CD8-positive, alpha-beta memory T cell (primary cell): ENCODE data around the gene KCNN3. TPM values are rescaled to one million over a fixed set of nuclear protein-coding genes. Genes with fewer than 3 reads are reported as not detected.

Experiments
- CTCF ChIA-PET: fragments of 350-600 bp; sonication (Branson Sonifier 250); formaldehyde crosslinking; loops from one replicate; lab custom pipeline; 2021; ENCODE audit warnings: antibody characterized with exemption; lab: Charles Lee
- POLR2A ChIA-PET: fragments of 350-600 bp; sonication (Branson Sonifier 250); formaldehyde crosslinking; loops from one replicate; lab custom pipeline; 2021; ENCODE audit warnings: antibody characterized with exemption; lab: Charles Lee
- DNase-seq, 5 donors: peaks; one replicate each; pipeline versions ENCODE4 v3.0.0 to v3.0.0-alpha.2; 2020 to 2022; ENCODE audit warnings: mixed read lengths in 1 of 5
- H3K27ac ChIP-seq: one replicate; pipeline ENCODE4 v1.7.0; 2013; ENCODE audit warnings: low read depth, mild to moderate bottlenecking, low read length, moderate library complexity
- H3K27me3 ChIP-seq: 2 replicates; pipeline ENCODE4 v1.7.0; 2013; ENCODE audit warnings: low read length, mild to moderate bottlenecking; ENCODE audit not compliant: insufficient read depth, poor library complexity, severe bottlenecking
- H3K36me3 ChIP-seq: 2 replicates; pipeline ENCODE4 v1.7.0; 2013; ENCODE audit warnings: mild to moderate bottlenecking, low read length, moderate library complexity; ENCODE audit not compliant: insufficient read depth
- H3K4me1 ChIP-seq: 2 replicates; pipeline ENCODE4 v1.7.0; 2013; ENCODE audit warnings: mild to moderate bottlenecking, low read length, moderate library complexity; ENCODE audit not compliant: insufficient read depth
- H3K4me3 ChIP-seq: 2 replicates; pipeline ENCODE4 v1.7.0; 2013; ENCODE audit warnings: mild to moderate bottlenecking, low read length
- H3K9me3 ChIP-seq: 2 replicates; pipeline ENCODE4 v1.7.0; 2013; ENCODE audit warnings: mild to moderate bottlenecking, low read length
- H3K27ac Mint-ChIP-seq, 8 donors: one replicate each; pipeline ENCODE4 v1.8.0; 2020 to 2021; ENCODE audit warnings: mixed read lengths in 8 of 8, mild to moderate bottlenecking in 6 of 8, inconsistent platforms in 3 of 8, moderate library complexity in 3 of 8
- H3K27me3 Mint-ChIP-seq, 2 donors: one replicate each; pipeline ENCODE4 v1.8.0; 2020 to 2021; ENCODE audit warnings: mixed read lengths in 2 of 2, mild to moderate bottlenecking in 1 of 2, moderate library complexity in 1 of 2
- H3K36me3 Mint-ChIP-seq, 3 donors: one replicate each; pipeline ENCODE4 v1.8.0; 2020 to 2021; ENCODE audit warnings: mixed read lengths in 3 of 3, inconsistent platforms in 1 of 3, mild to moderate bottlenecking in 1 of 3
- H3K4me1 Mint-ChIP-seq, 3 donors: one replicate each; pipeline ENCODE4 v1.8.0; 2020 to 2021; ENCODE audit warnings: mixed read lengths in 3 of 3, inconsistent platforms in 1 of 3, mild to moderate bottlenecking in 1 of 3
- H3K4me3 Mint-ChIP-seq, 7 donors: one replicate each; pipeline ENCODE4 v1.8.0; 2020 to 2021; ENCODE audit warnings: mixed read lengths in 7 of 7, mild to moderate bottlenecking in 6 of 7, moderate library complexity in 4 of 7, inconsistent platforms in 2 of 7
- H3K9me3 Mint-ChIP-seq, 5 donors: one replicate each; pipeline ENCODE4 v1.8.0; 2020 to 2022; ENCODE audit warnings: mixed read lengths in 5 of 5, mild to moderate bottlenecking in 3 of 5, moderate library complexity in 2 of 5, inconsistent platforms in 1 of 5
- polyA plus RNA-seq: library from polyadenylated mRNA; unstranded; fragments of 300-500 nt; fragmentation: Illumina TruSeq; gene quantifications from one replicate; pipeline ENCODE4 v1.2.3, GENCODE V29; 2021
- total RNA-seq, 2 experiments: library from RNA; stranded (reverse); gene quantifications; one replicate each; pipeline ENCODE4 v1.2.3, GENCODE V29; 2021

Gene KCNN3
- total and polyA plus RNA-seq, 3 experiments from 2014 or later = 0.18 to 0.22 TPM; not detected in 1

DNA sequence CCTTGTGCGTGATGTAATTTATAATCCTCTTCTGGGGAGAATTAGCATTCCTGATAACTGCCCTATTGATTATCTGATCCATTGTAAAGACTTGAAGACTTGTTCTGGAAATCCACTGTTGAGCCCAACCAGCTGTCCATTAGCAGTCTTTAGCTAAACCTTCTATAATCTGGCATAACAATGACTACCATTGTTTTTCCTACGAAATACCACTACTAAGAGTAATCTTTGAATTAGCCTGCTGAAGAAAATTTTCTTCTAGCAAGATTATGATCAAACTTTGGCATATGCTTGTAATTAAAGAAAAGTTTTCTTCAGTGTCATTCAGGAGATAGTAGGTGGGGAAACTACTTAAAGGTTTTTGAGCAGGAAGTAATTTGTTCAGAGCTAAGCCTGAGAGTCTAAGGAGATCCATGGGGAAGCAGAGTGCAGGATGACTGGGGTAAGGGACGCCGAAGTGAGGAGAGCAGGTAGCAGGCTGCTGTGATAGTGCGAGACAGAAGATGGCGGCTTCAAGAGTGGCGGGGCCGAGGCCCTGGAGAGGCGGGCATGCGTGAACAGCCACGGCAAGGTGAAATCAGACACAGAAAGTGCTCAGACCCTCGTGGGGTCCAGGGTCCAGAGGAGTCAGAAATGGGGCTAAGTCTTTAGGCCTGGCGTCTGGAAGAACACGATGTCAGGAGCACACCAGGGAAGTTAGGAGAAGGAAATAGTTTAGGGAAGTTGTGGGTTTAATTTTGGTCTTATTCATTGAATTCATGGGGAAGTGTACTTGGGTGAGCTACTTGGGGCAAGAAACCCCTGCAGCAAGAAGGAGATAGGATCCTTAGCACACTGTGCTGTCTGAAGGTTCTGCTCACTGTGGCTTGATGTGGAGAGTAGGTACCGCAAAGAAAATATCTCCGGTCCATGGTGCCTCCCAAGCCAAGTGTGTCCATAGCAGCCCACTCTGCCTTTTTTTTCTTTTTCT, 149.5 kb downstream of the KCNN3 start:
- Mint-ChIP-seq H3K36me3 (no peaks in the 10 kb centered on the region), H3K27me3 (no peaks in the 10 kb centered on the region), H3K4me3 (no peak overlapping the region), H3K9me3 (no peaks in the 10 kb centered on the region), H3K27ac (no peak overlapping the region), H3K4me1 (peaks cover 12 to 28% (median 22%) of the 10 kb centered on the region in 3 donors)
- DNase-seq = no peak
- ChIA-PET POLR2A (no interaction called here), CTCF (interaction anchor here (0.8 to 1.1 kb wide), 2 partner anchors 27 to 40 kb away, joined by 3 read pairs; no protein-coding TSS in a partner anchor)
- Histone ChIP-seq H3K27me3 (no peaks in the 10 kb centered on the region), H3K27ac (no peak overlapping the region), H3K4me1 (peaks cover 13% of the 10 kb centered on the region), H3K9me3 (no peaks in the 10 kb centered on the region), H3K36me3 (no peaks in the 10 kb centered on the region), H3K4me3 (no peak overlapping the region)

DNA sequence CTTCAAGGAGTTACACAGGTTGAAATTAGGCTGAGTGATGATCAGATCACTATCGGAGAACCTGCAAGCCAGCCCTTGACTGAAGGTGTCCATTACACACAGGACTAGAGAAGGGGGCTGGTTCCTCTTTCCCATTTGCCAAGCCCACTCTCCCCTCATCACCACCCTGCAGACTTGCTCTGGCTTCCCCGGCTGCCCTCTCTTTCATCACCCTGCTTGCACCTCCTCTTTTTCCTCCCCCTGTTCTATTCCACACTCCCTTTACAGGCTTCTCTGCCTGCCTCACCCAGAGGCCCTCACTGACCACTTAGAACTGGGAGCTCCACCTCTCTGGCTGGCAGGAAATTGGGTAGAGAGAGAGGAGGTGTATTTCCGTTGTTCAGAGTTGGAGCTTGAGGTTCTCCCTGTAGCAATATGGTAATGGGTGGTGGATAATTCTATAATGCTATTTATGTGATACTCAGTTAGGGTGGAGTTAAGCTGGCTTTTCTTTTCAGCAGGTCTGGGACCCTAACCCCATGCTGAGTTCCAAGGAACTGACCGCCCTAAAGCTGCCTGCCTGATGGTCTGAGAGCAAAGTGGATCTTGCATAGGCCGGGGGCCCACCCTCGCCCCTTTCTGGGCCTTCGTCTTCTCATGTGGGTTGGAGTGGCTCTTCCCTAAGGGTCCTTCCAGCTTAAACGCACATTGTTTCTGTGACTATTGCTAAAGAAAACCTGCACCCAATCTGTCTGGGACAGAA, 150.3 kb downstream of the KCNN3 start:
- H3K27ac ChIP-seq = no peak overlapping the region
- no peaks in the 10 kb centered on the region for H3K9me3 ChIP-seq
- no peaks in the 10 kb centered on the region for H3K36me3 Mint-ChIP-seq
- H3K27ac Mint-ChIP-seq = peak overlapping the region in 1 of 8 donors; percentile 57
- ChIA-PET CTCF (interaction anchor here (0.8 to 1.1 kb wide), 2 partner anchors 28 to 41 kb away, joined by 3 read pairs; no protein-coding TSS in a partner anchor), POLR2A (no interaction called here)
- no peak for DNase-seq
- no peak overlapping the region for H3K4me3 ChIP-seq
- peaks cover 13% of the 10 kb centered on the region for H3K4me1 ChIP-seq
- peak overlapping the region in 1 of 7 donors; percentile 7 for H3K4me3 Mint-ChIP-seq
- H3K27me3 Mint-ChIP-seq = no peaks in the 10 kb centered on the region
- no peaks in the 10 kb centered on the region for H3K27me3 ChIP-seq
- peaks cover 17 to 33% (median 26%) of the 10 kb centered on the region in 3 donors for H3K4me1 Mint-ChIP-seq
- H3K36me3 ChIP-seq = no peaks in the 10 kb centered on the region
- H3K9me3 Mint-ChIP-seq = no peaks in the 10 kb centered on the region

DNA sequence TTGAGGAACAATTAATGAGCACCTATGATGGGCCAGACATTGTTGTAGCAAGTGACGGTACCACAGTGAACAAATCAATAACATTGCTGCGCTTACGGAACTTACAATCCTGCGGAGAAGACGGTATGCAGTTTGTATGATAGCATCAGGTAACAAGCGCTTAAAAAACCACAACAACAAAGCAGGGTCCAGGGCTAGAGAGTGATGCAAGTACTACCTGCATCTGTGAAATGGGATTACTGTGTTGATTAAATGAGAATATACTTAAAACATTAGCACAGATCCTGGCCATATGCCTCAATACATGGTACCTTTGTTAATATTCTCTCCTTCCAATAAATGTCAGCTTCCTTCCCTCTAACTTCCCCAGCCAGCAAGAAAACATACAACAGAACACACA, 151.5 kb downstream of the KCNN3 start:
- peak overlapping the region in 1 of 7 donors; percentile 68 for H3K4me3 Mint-ChIP-seq
- Histone ChIP-seq H3K27me3 (no peaks in the 10 kb centered on the region), H3K36me3 (no peaks in the 10 kb centered on the region), H3K27ac (no peak overlapping the region), H3K4me1 (peaks cover 13% of the 10 kb centered on the region), H3K9me3 (no peaks in the 10 kb centered on the region), H3K4me3 (no peak overlapping the region)
- no peak for DNase-seq
- no peaks in the 10 kb centered on the region for H3K27me3 Mint-ChIP-seq
- ChIA-PET POLR2A (no interaction called here), CTCF (no interaction called here)
- no peaks in the 10 kb centered on the region for H3K36me3 Mint-ChIP-seq
- no peaks in the 10 kb centered on the region for H3K9me3 Mint-ChIP-seq
- H3K27ac Mint-ChIP-seq = peak overlapping the region in 1 of 8 donors; percentile 4
- H3K4me1 Mint-ChIP-seq = peaks cover 18 to 33% (median 26%) of the 10 kb centered on the region in 3 donors

DNA sequence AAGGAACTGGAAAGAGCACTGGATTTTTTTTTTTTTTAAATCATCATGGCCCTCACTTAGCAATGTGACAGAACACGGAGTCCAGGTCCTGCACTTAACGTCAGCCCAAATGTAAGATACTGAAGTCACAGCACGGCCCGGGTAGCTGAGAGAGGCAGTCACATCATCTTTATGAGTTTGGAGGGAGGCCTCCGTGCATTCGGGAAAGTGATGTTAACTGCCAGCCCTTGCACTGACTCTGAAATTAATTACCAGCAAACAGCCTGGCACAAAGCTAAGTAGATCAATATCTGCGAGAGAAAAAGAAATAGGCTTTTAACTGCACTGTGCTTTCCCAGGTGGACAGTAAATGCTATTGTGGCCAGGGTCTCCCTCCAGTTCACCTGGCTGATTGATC, 152.6 kb downstream of the KCNN3 start:
- Histone ChIP-seq H3K27ac (no peak overlapping the region), H3K36me3 (no peaks in the 10 kb centered on the region), H3K4me1 (peaks cover 13% of the 10 kb centered on the region), H3K4me3 (no peak overlapping the region), H3K9me3 (no peaks in the 10 kb centered on the region), H3K27me3 (no peaks in the 10 kb centered on the region)
- POLR2A ChIA-PET = no interaction called here
- H3K9me3 Mint-ChIP-seq = no peaks in the 10 kb centered on the region
- H3K27me3 Mint-ChIP-seq = no peaks in the 10 kb centered on the region
- DNase-seq = no peak
- H3K27ac Mint-ChIP-seq = no peak overlapping the region
- no peak overlapping the region for H3K4me3 Mint-ChIP-seq
- H3K4me1 Mint-ChIP-seq = peaks cover 18 to 33% (median 26%) of the 10 kb centered on the region in 3 donors
- no peaks in the 10 kb centered on the region for H3K36me3 Mint-ChIP-seq
- CTCF ChIA-PET = interaction anchor here (1.1 kb wide), 1 partner anchor 42 kb away, joined by 3 read pairs; no protein-coding TSS in a partner anchor

DNA sequence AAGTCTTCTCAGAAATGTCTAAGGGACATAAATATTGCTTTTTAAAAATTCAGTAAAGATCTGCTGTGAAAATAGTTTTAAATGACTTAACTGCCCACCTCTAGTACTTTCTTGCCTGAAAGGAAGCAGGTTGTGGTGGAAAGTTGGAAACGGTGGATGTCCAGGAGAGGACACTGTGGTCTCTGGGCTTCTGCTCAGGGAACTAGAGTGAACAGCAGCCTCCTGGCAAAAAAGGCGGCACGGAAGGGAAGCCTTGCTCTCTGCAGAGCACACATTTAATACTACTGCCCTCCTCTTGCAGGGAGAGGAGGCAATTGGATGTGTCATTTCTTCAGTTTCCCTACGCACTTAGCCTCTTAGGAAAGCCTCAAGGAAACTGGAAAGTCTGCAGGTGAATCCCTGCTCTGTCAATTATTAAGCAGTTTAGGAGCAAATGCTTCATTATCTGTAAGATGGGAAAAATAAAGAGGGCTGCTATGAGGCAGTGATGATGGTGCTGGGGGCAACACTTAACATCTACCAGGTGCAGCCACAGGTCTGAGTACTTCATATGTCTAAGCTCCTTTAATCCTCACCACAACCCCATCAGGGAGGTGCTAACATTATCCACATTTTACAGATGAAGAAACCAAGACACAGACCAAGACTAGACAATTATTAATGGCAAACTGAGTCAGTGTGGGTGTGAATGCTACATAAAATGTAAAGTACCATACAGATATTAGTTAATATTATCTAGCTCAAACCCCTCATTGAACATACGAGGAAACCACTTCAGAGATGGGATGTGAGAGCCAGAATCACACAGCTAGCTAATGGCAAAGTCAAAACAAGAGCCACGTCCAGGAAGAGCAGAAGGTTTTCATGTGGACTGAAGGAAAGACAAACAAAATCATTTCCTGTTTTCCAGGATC, 153.2 kb downstream of the KCNN3 start:
- ChIA-PET POLR2A (no interaction called here), CTCF (interaction anchor here (1.1 kb wide), 1 partner anchor 43 kb away, joined by 3 read pairs; no protein-coding TSS in a partner anchor)
- Mint-ChIP-seq H3K36me3 (no peaks in the 10 kb centered on the region), H3K27me3 (no peaks in the 10 kb centered on the region), H3K4me3 (no peak overlapping the region), H3K4me1 (peaks cover 18 to 33% (median 26%) of the 10 kb centered on the region in 3 donors), H3K9me3 (no peaks in the 10 kb centered on the region), H3K27ac (peak overlapping the region in 6 of 8 donors; percentile 20 to 87 (median 68))
- Histone ChIP-seq H3K27ac (no peak overlapping the region), H3K4me1 (peaks cover 13% of the 10 kb centered on the region), H3K27me3 (no peaks in the 10 kb centered on the region), H3K36me3 (no peaks in the 10 kb centered on the region), H3K4me3 (no peak overlapping the region), H3K9me3 (no peaks in the 10 kb centered on the region)
- no peak for DNase-seq

DNA sequence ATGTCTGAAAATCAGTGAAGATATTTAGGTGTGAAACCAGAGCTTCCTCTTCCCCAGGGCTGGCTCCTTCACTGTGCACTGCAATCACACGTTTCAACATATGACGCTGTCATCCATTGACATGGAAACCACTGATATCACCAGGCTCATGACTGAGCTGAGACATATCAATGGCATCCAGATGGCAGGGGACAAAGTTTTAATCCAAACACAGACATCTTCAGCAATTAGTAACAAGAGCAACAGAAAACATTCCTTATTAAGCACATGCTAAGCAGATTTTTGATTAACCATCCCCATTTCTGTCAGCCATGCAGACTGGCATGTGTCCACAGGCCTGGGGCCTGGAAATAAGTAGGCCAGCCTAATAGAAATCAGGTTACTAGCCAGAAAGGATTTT, 154.1 kb downstream of the KCNN3 start:
- Histone ChIP-seq H3K27ac (no peak overlapping the region), H3K36me3 (no peaks in the 10 kb centered on the region), H3K9me3 (no peaks in the 10 kb centered on the region), H3K27me3 (no peaks in the 10 kb centered on the region), H3K4me3 (no peak overlapping the region), H3K4me1 (peaks cover 13% of the 10 kb centered on the region)
- POLR2A ChIA-PET = interaction anchor here (0.6 kb wide), 1 partner anchor 221 kb away, joined by 6 read pairs; the partner anchor contains the start of gene PMVK
- Mint-ChIP-seq H3K27ac (peak overlapping the region in 6 of 8 donors; percentile 4 to 87 (median 67)), H3K4me1 (peaks cover 18 to 33% (median 26%) of the 10 kb centered on the region in 3 donors), H3K36me3 (no peaks in the 10 kb centered on the region), H3K9me3 (no peaks in the 10 kb centered on the region), H3K4me3 (peak overlapping the region in 2 of 7 donors; percentile 12 to 21), H3K27me3 (no peaks in the 10 kb centered on the region)
- CTCF ChIA-PET = interaction anchor here (0.8 kb wide), 1 partner anchor 45 kb away, joined by 3 read pairs; no protein-coding TSS in a partner anchor
- peak in 2 of 5 donors; percentile 34 to 57 for DNase-seq

DNA sequence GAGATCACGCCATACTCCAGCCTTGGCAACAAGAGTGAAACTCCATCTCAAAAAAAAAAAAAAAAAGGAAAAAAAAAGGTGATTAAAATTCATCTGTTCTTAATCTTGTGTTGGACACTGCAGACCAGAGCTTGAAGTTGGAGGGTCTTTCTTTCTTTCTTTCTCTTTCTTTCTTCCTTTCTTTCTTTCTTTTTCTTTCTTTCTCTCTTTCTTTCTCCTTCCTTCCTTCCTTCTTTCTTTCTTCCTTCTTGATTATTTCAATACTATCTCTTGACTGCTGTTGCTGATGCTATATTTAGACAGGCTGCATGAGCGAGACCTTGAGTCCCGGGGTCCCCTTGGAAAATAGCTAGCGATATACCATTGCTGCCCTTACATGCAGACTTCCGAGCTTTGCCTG, 154.7 kb downstream of the KCNN3 start:
- Mint-ChIP-seq H3K36me3 (no peaks in the 10 kb centered on the region), H3K4me1 (peaks cover 18 to 28% (median 26%) of the 10 kb centered on the region in 3 donors)

More for the DNA sequence above, 154.7 kb downstream of the KCNN3 start:
- ChIA-PET POLR2A (interaction anchor here (0.6 kb wide), 1 partner anchor 221 kb away, joined by 6 read pairs; the partner anchor contains the start of gene PMVK), CTCF (interaction anchor here (0.8 kb wide), 1 partner anchor 45 kb away, joined by 3 read pairs; no protein-coding TSS in a partner anchor)
- H3K27ac ChIP-seq = no peak overlapping the region
- H3K4me1 ChIP-seq = peaks cover 13% of the 10 kb centered on the region
- DNase-seq = no peak
- Mint-ChIP-seq H3K27me3 (peaks cover 0 to under 1% of the 10 kb centered on the region in 2 donors), H3K9me3 (no peaks in the 10 kb centered on the region), H3K4me3 (peak overlapping the region in 3 of 7 donors; percentile 0 to 21 (median 12)), H3K27ac (peak overlapping the region in 5 of 8 donors; percentile 4 to 79 (median 59))
- H3K36me3 ChIP-seq = no peaks in the 10 kb centered on the region
- H3K27me3 ChIP-seq = no peaks in the 10 kb centered on the region
- no peaks in the 10 kb centered on the region for H3K9me3 ChIP-seq
- no peak overlapping the region for H3K4me3 ChIP-seq
